CD8-positive, alpha-beta memory T cell (primary cell): ENCODE results near the gene FBF1. TPM values are rescaled to one million over a fixed set of nuclear protein-coding genes. Genes with fewer than 3 reads are reported as not detected.
"Not testable (repeated sequence)": the region's sequence is repeated elsewhere in the genome, so short reads cannot be mapped to it uniquely, and the experiment has no call there.

Source experiments
- CTCF ChIA-PET: fragments of 350-600 bp; sonication (Branson Sonifier 250); formaldehyde crosslinking; loops from one replicate; lab custom pipeline; 2021; ENCODE audit warnings: antibody characterized with exemption; lab: Charles Lee
- POLR2A ChIA-PET: fragments of 350-600 bp; sonication (Branson Sonifier 250); formaldehyde crosslinking; loops from one replicate; lab custom pipeline; 2021; ENCODE audit warnings: antibody characterized with exemption; lab: Charles Lee
- DNase-seq, 5 donors: peaks; one replicate each; pipeline versions ENCODE4 v3.0.0 to v3.0.0-alpha.2; 2020 to 2022; ENCODE audit warnings: mixed read lengths in 1 of 5
- H3K27ac ChIP-seq: one replicate; pipeline ENCODE4 v1.7.0; 2013; ENCODE audit warnings: low read depth, mild to moderate bottlenecking, low read length, moderate library complexity
- H3K27me3 ChIP-seq: 2 replicates; pipeline ENCODE4 v1.7.0; 2013; ENCODE audit warnings: low read length, mild to moderate bottlenecking; ENCODE audit not compliant: insufficient read depth, poor library complexity, severe bottlenecking
- H3K36me3 ChIP-seq: 2 replicates; pipeline ENCODE4 v1.7.0; 2013; ENCODE audit warnings: mild to moderate bottlenecking, low read length, moderate library complexity; ENCODE audit not compliant: insufficient read depth
- H3K4me1 ChIP-seq: 2 replicates; pipeline ENCODE4 v1.7.0; 2013; ENCODE audit warnings: mild to moderate bottlenecking, low read length, moderate library complexity; ENCODE audit not compliant: insufficient read depth
- H3K4me3 ChIP-seq: 2 replicates; pipeline ENCODE4 v1.7.0; 2013; ENCODE audit warnings: mild to moderate bottlenecking, low read length
- H3K9me3 ChIP-seq: 2 replicates; pipeline ENCODE4 v1.7.0; 2013; ENCODE audit warnings: mild to moderate bottlenecking, low read length
- H3K27ac Mint-ChIP-seq, 8 donors: one replicate each; pipeline ENCODE4 v1.8.0; 2020 to 2021; ENCODE audit warnings: mixed read lengths in 8 of 8, mild to moderate bottlenecking in 6 of 8, inconsistent platforms in 3 of 8, moderate library complexity in 3 of 8
- H3K27me3 Mint-ChIP-seq, 2 donors: one replicate each; pipeline ENCODE4 v1.8.0; 2020 to 2021; ENCODE audit warnings: mixed read lengths in 2 of 2, mild to moderate bottlenecking in 1 of 2, moderate library complexity in 1 of 2
- H3K36me3 Mint-ChIP-seq, 3 donors: one replicate each; pipeline ENCODE4 v1.8.0; 2020 to 2021; ENCODE audit warnings: mixed read lengths in 3 of 3, inconsistent platforms in 1 of 3, mild to moderate bottlenecking in 1 of 3
- H3K4me1 Mint-ChIP-seq, 3 donors: one replicate each; pipeline ENCODE4 v1.8.0; 2020 to 2021; ENCODE audit warnings: mixed read lengths in 3 of 3, inconsistent platforms in 1 of 3, mild to moderate bottlenecking in 1 of 3
- H3K4me3 Mint-ChIP-seq, 7 donors: one replicate each; pipeline ENCODE4 v1.8.0; 2020 to 2021; ENCODE audit warnings: mixed read lengths in 7 of 7, mild to moderate bottlenecking in 6 of 7, moderate library complexity in 4 of 7, inconsistent platforms in 2 of 7
- H3K9me3 Mint-ChIP-seq, 5 donors: one replicate each; pipeline ENCODE4 v1.8.0; 2020 to 2022; ENCODE audit warnings: mixed read lengths in 5 of 5, mild to moderate bottlenecking in 3 of 5, moderate library complexity in 2 of 5, inconsistent platforms in 1 of 5
- polyA plus RNA-seq: library from polyadenylated mRNA; unstranded; fragments of 300-500 nt; fragmentation: Illumina TruSeq; gene quantifications from one replicate; pipeline ENCODE4 v1.2.3, GENCODE V29; 2021
- total RNA-seq, 2 experiments: library from RNA; stranded (reverse); gene quantifications; one replicate each; pipeline ENCODE4 v1.2.3, GENCODE V29; 2021

Gene FBF1
- total and polyA plus RNA-seq, 3 experiments from 2014 or later, result 5.7 to 23.8 (median 22.6) TPM

DNA sequence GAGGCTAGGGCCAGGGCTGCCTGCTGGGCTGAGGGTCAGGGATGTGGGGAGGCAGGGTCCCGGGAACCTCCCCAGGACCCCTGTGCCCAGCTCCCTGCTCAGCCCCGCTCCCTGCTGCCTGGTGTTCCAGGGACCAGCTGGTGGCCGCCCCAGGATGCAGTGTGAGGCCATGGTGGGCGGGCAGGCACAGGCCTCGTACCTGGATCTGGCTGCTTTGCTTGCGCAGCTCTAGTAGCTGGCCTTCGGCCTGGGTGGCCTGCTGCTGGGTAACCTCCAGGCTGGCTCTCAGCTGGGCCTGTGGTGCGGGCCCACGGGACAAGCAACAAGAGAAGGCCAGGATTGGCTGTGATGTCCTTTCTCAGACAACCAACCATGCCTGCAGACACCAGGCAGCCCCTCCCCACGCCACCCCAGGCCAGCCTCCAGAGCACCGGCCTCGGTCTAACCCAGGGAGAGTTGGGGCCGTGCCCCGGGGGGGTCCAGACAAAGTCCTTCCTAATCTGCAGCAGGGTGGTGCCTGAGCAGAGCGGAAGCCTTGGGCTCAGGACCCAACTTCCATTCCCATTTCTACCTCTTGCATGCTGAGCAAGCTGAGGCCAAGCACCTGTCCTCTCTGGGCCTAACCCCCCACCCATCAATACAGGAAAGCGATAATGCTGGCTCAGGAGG, 48.2 kb downstream of the FBF1 start:
- no peak for DNase-seq
- no peak overlapping the region for H3K4me3 ChIP-seq
- no peaks in the 10 kb centered on the region for H3K9me3 ChIP-seq
- Mint-ChIP-seq H3K27ac (peak overlapping the region in 1 of 8 donors; percentile 36), H3K27me3 (no peaks in the 10 kb centered on the region), H3K9me3 (no peaks in the 10 kb centered on the region), H3K4me1 (peaks cover 23 to 30% (median 24%) of the 10 kb centered on the region in 3 donors), H3K4me3 (peak overlapping the region in 1 of 7 donors; percentile 36), H3K36me3 (peaks cover 0 to 34% (median 0%) of the 10 kb centered on the region in 3 donors)
- H3K27me3 ChIP-seq, result no peaks in the 10 kb centered on the region
- POLR2A ChIA-PET, result no interaction called here
- no peaks in the 10 kb centered on the region for H3K36me3 ChIP-seq
- CTCF ChIA-PET, result interaction anchor here (1.0 kb wide), 2 partner anchors 17 to 139 kb away, joined by 3 read pairs; no protein-coding TSS in a partner anchor
- H3K27ac ChIP-seq, result no peak overlapping the region
- H3K4me1 ChIP-seq, result peaks cover 18% of the 10 kb centered on the region

- Histone ChIP-seq H3K4me3 (no peak overlapping the region), H3K36me3 (no peaks in the 10 kb centered on the region), H3K9me3 (no peaks in the 10 kb centered on the region), H3K4me1 (peaks cover 18% of the 10 kb centered on the region), H3K27me3 (no peaks in the 10 kb centered on the region), H3K27ac (no peak overlapping the region)
- Mint-ChIP-seq H3K27ac (no peak overlapping the region), H3K36me3 (peaks cover 0 to 29% (median 0%) of the 10 kb centered on the region in 3 donors), H3K4me1 (peaks cover 19 to 23% (median 19%) of the 10 kb centered on the region in 3 donors), H3K4me3 (peak overlapping the region in 1 of 7 donors; percentile 13), H3K9me3 (no peaks in the 10 kb centered on the region), H3K27me3 (no peaks in the 10 kb centered on the region)
- POLR2A ChIA-PET, result interaction anchor here (0.5 kb wide), 1 partner anchor 12 kb away, joined by 3 read pairs; no protein-coding TSS in a partner anchor
- no peak for DNase-seq
- CTCF ChIA-PET, result interaction anchor here (0.7 kb wide), 1 partner anchor 144 kb away, joined by 3 read pairs; no protein-coding TSS in a partner anchor
Observed at GRCh38 chr17:75891605-75892555, 49.0 kb downstream of the FBF1 start.

GRCh38 chr17:75891022-75891604, 49.7 kb downstream of the FBF1 start:
- Mint-ChIP-seq H3K4me1 (peaks cover 19 to 23% (median 19%) of the 10 kb centered on the region in 3 donors), H3K4me3 (no peak overlapping the region), H3K9me3 (no peaks in the 10 kb centered on the region), H3K27me3 (no peaks in the 10 kb centered on the region), H3K36me3 (peaks cover 0 to 29% (median 0%) of the 10 kb centered on the region in 3 donors), H3K27ac (no peak overlapping the region)
- CTCF ChIA-PET, result interaction anchor here (0.7 to 1.3 kb wide), 2 partner anchors 19 to 143 kb away, joined by 3 read pairs; no protein-coding TSS in a partner anchor
- H3K4me1 ChIP-seq, result peaks cover 18% of the 10 kb centered on the region
- no peak for DNase-seq
- POLR2A ChIA-PET, result interaction anchor here (0.5 kb wide), 1 partner anchor 11 kb away, joined by 3 read pairs; no protein-coding TSS in a partner anchor
- no peaks in the 10 kb centered on the region for H3K27me3 ChIP-seq
- H3K4me3 ChIP-seq, result no peak overlapping the region
- no peaks in the 10 kb centered on the region for H3K36me3 ChIP-seq
- H3K27ac ChIP-seq, result no peak overlapping the region
- no peaks in the 10 kb centered on the region for H3K9me3 ChIP-seq

GRCh38 chr17:75889454-75889853, 51.4 kb downstream of the FBF1 start:
- Histone ChIP-seq H3K9me3 (no peaks in the 10 kb centered on the region), H3K27me3 (no peaks in the 10 kb centered on the region), H3K36me3 (no peaks in the 10 kb centered on the region), H3K4me3 (no peak overlapping the region), H3K27ac (no peak overlapping the region), H3K4me1 (peaks cover 3% of the 10 kb centered on the region)
- POLR2A ChIA-PET, result no interaction called here
- H3K36me3 Mint-ChIP-seq, result peaks cover 0 to 27% (median 0%) of the 10 kb centered on the region in 3 donors
- CTCF ChIA-PET, result interaction anchor here (1.0 to 1.6 kb wide), 4 partner anchors 10 to 18 kb away, joined by 3 to 4 read pairs (median 3); no protein-coding TSS in a partner anchor
- no peak for DNase-seq
- H3K27ac Mint-ChIP-seq, result peak overlapping the region in 1 of 8 donors; percentile 33
- no peaks in the 10 kb centered on the region for H3K9me3 Mint-ChIP-seq
- H3K27me3 Mint-ChIP-seq, result no peaks in the 10 kb centered on the region
- H3K4me3 Mint-ChIP-seq, result no peak overlapping the region
- peaks cover 8 to 10% (median 8%) of the 10 kb centered on the region in 3 donors for H3K4me1 Mint-ChIP-seq

DNA sequence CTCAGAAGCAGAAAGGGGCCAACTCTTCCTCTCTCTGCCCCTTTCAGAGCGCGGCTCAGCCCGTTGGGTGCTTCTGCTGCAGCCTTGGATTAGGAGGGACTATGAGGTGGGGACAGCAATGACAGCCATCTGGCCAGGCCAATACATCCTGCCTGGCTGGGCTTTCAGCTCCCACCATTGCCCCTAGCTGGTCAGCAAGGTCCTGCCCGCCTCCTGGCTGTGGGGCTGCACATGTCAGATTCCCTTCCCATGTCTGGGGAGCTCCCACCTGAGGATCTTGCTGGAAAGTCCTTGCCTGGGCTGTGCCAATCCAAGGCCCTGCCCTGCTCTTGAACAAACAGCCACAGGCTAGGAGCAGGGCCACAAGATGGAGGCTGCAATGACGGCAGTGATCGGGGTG, 52.4 kb downstream of the FBF1 start:
- H3K36me3 Mint-ChIP-seq, result peaks cover 0 to 27% (median 0%) of the 10 kb centered on the region in 3 donors
- POLR2A ChIA-PET, result no interaction called here
- Histone ChIP-seq H3K9me3 (no peaks in the 10 kb centered on the region), H3K36me3 (no peaks in the 10 kb centered on the region), H3K4me3 (no peak overlapping the region), H3K27ac (no peak overlapping the region), H3K4me1 (no peaks in the 10 kb centered on the region), H3K27me3 (no peaks in the 10 kb centered on the region)
- H3K4me1 Mint-ChIP-seq, result no peaks in the 10 kb centered on the region
- DNase-seq, result no peak
- H3K27me3 Mint-ChIP-seq, result no peaks in the 10 kb centered on the region
- CTCF ChIA-PET, result interaction anchor here (1.0 to 1.8 kb wide), 3 partner anchors 11 to 17 kb away, joined by 3 to 5 read pairs (median 5); no protein-coding TSS in a partner anchor
- no peak overlapping the region for H3K4me3 Mint-ChIP-seq
- peak overlapping the region in 1 of 8 donors; percentile 81 for H3K27ac Mint-ChIP-seq
- no peaks in the 10 kb centered on the region for H3K9me3 Mint-ChIP-seq

GRCh38 chr17:75885860-75886259, 55.0 kb downstream of the FBF1 start:
- peaks cover 0 to 12% (median 0%) of the 10 kb centered on the region in 3 donors for H3K36me3 Mint-ChIP-seq

GRCh38 chr17:75885431-75885830, 55.4 kb downstream of the FBF1 start:
- H3K9me3 Mint-ChIP-seq, result no peaks in the 10 kb centered on the region
- H3K27me3 ChIP-seq, result no peaks in the 10 kb centered on the region
- peaks cover 0 to 2% of the 10 kb centered on the region in 2 donors for H3K27me3 Mint-ChIP-seq
- H3K4me3 ChIP-seq, result no peak overlapping the region
- H3K36me3 Mint-ChIP-seq, result peaks cover 0 to 9% (median 0%) of the 10 kb centered on the region in 3 donors
- POLR2A ChIA-PET, result interaction anchor here (1.0 kb wide), 1 partner anchor 11 kb away, joined by 3 read pairs; no protein-coding TSS in a partner anchor
- CTCF ChIA-PET, result interaction anchor here (1.2 kb wide), 1 partner anchor 11 kb away, joined by 3 read pairs; the partner anchor contains the start of gene TRIM65
- H3K36me3 ChIP-seq, result no peaks in the 10 kb centered on the region
- no peaks in the 10 kb centered on the region for H3K9me3 ChIP-seq
- DNase-seq, result no peak
- H3K27ac ChIP-seq, result no peak overlapping the region
- H3K27ac Mint-ChIP-seq, result peak overlapping the region in 2 of 8 donors; percentile 43 to 83
- H3K4me3 Mint-ChIP-seq, result no peak overlapping the region
- H3K4me1 ChIP-seq, result peaks cover 6% of the 10 kb centered on the region
- peaks cover 8 to 9% (median 9%) of the 10 kb centered on the region in 3 donors for H3K4me1 Mint-ChIP-seq

More at GRCh38 chr17:75885860-75886259, 55.0 kb downstream of the FBF1 start:
- H3K27me3 ChIP-seq, H3K4me3 ChIP-seq, H3K4me1 ChIP-seq, H3K9me3 ChIP-seq, H3K27ac ChIP-seq, H3K9me3 Mint-ChIP-seq, DNase-seq, H3K36me3 ChIP-seq, H3K4me3 Mint-ChIP-seq, H3K4me1 Mint-ChIP-seq, H3K27me3 Mint-ChIP-seq: not testable (repeated sequence)
- ChIA-PET POLR2A (interaction anchor here (0.6 to 1.0 kb wide), 3 partner anchors 10 to 453 kb away, joined by 3 to 8 read pairs (median 3); no protein-coding TSS in a partner anchor), CTCF (interaction anchor here (1.2 to 1.5 kb wide), 2 partner anchors 11 to 25 kb away, joined by 3 to 5 read pairs; partner anchors contain the start of gene TRIM65)
- H3K27ac Mint-ChIP-seq, result peak overlapping the region in 1 of 8 donors; percentile 83
